GM12892 (cell line): Measurements from ENCODE around the gene TMEM30B.

ENCODE experiments used
- POLR2A ChIP-seq: IDR thresholded peaks from 2 replicates; pipeline ENCODE4 v1.6.1; 2011; ENCODE audit warnings: low read depth, low read length, control low read depth
- POLR2AphosphoS5 ChIP-seq: IDR thresholded peaks from 2 replicates; pipeline ENCODE4 v1.6.1; 2011; ENCODE audit warnings: low read depth, low read length, control low read depth
- TAF1 ChIP-seq: IDR thresholded peaks from 2 replicates; pipeline ENCODE4 v1.6.1; 2011; ENCODE audit warnings: low read depth, mild to moderate bottlenecking, control low read depth, low read length, borderline replicate concordance

GRCh38 chr14:61258985-61259384 is 22.2 kb downstream of the TMEM30B start:
- TF ChIP-seq POLR2AphosphoS5, result no peak
- TF ChIP-seq POLR2A, result no peak
- TF ChIP-seq TAF1, result no peak
